ENCODE results near the gene LMCD1.

The LMCD1 gene

GRCh38 chr3:8622873-8623691 is 121.5 kb downstream of the LMCD1 start:
- DNase-seq (ENCODE audit: low spot score): peak; percentile 94

DNA sequence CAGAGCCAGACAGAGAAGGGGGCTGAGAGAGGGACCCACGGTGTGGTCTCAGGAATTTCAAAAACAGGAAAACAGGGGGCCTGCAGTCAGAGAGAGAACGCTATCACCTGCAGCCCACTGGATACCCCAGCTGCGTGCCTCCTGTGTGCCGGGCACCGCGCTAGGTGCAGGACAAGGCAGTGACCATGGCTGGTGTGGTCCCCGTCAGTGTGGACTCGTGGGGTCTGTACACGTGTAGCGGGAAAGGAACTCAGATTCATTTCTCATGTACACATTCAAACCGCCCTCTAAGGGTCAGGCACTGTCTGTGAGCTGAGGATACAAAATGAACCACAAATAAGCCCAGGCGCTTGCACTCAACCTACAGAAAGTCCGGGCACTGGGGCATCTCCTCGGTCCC is 122.1 kb downstream of the LMCD1 start:
- DNase-seq (ENCODE audit: low spot score): no peak

All from iPS-NIHi11 (cell line).